Measurements from ENCODE around the gene SCAMP2. TPM values are rescaled to one million over a fixed set of nuclear protein-coding genes. Genes with fewer than 3 reads are reported as not detected.

Gene SCAMP2
- total and polyA plus RNA-seq, 2 experiments from 2014 or later: 34.7 to 51.3 TPM

GRCh38 chr15:74812533-74812932, 60.6 kb downstream of the SCAMP2 start, which contains the start of gene LMAN1L (continued):
- TF ChIP-seq, protein P1, sequence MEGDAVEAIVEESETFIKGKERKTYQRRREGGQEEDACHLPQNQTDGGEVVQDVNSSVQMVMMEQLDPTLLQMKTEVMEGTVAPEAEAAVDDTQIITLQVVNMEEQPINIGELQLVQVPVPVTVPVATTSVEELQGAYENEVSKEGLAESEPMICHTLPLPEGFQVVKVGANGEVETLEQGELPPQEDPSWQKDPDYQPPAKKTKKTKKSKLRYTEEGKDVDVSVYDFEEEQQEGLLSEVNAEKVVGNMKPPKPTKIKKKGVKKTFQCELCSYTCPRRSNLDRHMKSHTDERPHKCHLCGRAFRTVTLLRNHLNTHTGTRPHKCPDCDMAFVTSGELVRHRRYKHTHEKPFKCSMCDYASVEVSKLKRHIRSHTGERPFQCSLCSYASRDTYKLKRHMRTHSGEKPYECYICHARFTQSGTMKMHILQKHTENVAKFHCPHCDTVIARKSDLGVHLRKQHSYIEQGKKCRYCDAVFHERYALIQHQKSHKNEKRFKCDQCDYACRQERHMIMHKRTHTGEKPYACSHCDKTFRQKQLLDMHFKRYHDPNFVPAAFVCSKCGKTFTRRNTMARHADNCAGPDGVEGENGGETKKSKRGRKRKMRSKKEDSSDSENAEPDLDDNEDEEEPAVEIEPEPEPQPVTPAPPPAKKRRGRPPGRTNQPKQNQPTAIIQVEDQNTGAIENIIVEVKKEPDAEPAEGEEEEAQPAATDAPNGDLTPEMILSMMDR (conservative IDR thresholded peaks at IDR 0.05; ENCODE audit: low read depth in 2 of 2): no peak
- TF ChIP-seq POLR2AphosphoS5 (IDR thresholded peaks at IDR 0.05; ENCODE audit: low read depth): no peak
- no peak for TF ChIP-seq EZH2phosphoT487 (IDR thresholded peaks at IDR 0.05; ENCODE audit: unreplicated experiment)
- TF ChIP-seq ZNF114 (CRISPR knock-in tag; IDR thresholded peaks at IDR 0.05): no peak
- no peak for TF ChIP-seq CREB1 (CRISPR knock-in tag; IDR thresholded peaks at IDR 0.05; ENCODE audit: low read depth)
- no peak for TF ChIP-seq ZNF331 (CRISPR knock-in tag; IDR thresholded peaks at IDR 0.05; ENCODE audit: low read depth)

DNA sequence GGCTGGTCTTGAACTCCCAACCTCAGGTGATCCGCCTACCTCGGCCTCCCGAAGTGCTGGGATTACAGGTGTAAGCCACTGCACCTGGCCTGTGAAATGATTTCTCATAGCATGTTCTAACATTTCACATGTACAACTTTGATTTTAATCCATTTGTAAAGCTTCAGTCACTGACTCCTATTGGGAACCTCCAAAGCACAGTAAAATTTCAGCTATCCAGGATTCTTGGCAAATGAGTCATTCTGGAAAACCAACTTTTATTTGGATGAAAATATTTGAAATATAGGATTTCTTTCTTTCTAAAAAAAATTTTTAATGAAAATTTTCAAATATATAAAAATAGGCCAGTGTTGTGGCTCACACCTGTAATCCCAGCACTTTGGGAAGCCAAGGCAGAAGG, 63.2 kb downstream of the SCAMP2 start:
- Histone ChIP-seq H3F3A (replicated peaks; ENCODE audit: low read depth) (no peaks in the 10 kb centered on the region), H3K27me3 (ENCODE audit: insufficient read depth) (no peaks in the 10 kb centered on the region), H3K36me3 (ENCODE audit: insufficient read depth) (no peaks in the 10 kb centered on the region), H3K9me2 (ENCODE audit: insufficient read depth) (no peaks in the 10 kb centered on the region), H3K4me3 (no peak overlapping the region), H4K20me1 (replicated peaks; ENCODE audit: insufficient read depth) (no peaks in the 10 kb centered on the region), H3K4me1 (ENCODE audit: insufficient read depth) (peaks cover 3% of the 10 kb centered on the region; the same call in 1 of the 2 replicates), H3K4me2 (no peak overlapping the region), H3K79me2 (replicated peaks; ENCODE audit: insufficient read depth) (no peaks in the 10 kb centered on the region), H3K27ac (ENCODE audit: low read depth) (no peak overlapping the region), H2AFZ (no peak overlapping the region)
- Mint-ChIP-seq H3K4me3 (no peak overlapping the region), H3K27ac (no peak overlapping the region), H3K36me3 (ENCODE audit: low read depth) (no peaks in the 10 kb centered on the region; the same call in 2 of the 3 replicates), H3K9me3 (no peaks in the 10 kb centered on the region), H3K27me3 (ENCODE audit: insufficient read depth, low read depth, poor library complexity) (peaks cover 3% of the 10 kb centered on the region), H3K4me1 (peaks cover 12% of the 10 kb centered on the region; the same call in 2 of the 3 replicates)
- ATAC-seq (no peak), DNase-seq (ENCODE audit: low spot score) (no peak)
- TF ChIP-seq NANOG (IDR thresholded peaks at IDR 0.05; ENCODE audit: borderline replicate concordance) (no peak), ZNF114 (CRISPR knock-in tag; IDR thresholded peaks at IDR 0.05) (no peak), ZNF462 (CRISPR knock-in tag; IDR thresholded peaks at IDR 0.05) (no peak), CREB1 (CRISPR knock-in tag; IDR thresholded peaks at IDR 0.05; ENCODE audit: low read depth) (no peak), EZH2phosphoT487 (IDR thresholded peaks at IDR 0.05; ENCODE audit: unreplicated experiment) (no peak), STAT1 (IDR thresholded peaks at IDR 0.05; ENCODE audit: unreplicated experiment) (no peak), JUNB (IDR thresholded peaks at IDR 0.05; ENCODE audit: unreplicated experiment) (no peak), POLR2AphosphoS5 (IDR thresholded peaks at IDR 0.05; ENCODE audit: low read depth) (no peak)
- TF ChIP-seq, protein P2, sequence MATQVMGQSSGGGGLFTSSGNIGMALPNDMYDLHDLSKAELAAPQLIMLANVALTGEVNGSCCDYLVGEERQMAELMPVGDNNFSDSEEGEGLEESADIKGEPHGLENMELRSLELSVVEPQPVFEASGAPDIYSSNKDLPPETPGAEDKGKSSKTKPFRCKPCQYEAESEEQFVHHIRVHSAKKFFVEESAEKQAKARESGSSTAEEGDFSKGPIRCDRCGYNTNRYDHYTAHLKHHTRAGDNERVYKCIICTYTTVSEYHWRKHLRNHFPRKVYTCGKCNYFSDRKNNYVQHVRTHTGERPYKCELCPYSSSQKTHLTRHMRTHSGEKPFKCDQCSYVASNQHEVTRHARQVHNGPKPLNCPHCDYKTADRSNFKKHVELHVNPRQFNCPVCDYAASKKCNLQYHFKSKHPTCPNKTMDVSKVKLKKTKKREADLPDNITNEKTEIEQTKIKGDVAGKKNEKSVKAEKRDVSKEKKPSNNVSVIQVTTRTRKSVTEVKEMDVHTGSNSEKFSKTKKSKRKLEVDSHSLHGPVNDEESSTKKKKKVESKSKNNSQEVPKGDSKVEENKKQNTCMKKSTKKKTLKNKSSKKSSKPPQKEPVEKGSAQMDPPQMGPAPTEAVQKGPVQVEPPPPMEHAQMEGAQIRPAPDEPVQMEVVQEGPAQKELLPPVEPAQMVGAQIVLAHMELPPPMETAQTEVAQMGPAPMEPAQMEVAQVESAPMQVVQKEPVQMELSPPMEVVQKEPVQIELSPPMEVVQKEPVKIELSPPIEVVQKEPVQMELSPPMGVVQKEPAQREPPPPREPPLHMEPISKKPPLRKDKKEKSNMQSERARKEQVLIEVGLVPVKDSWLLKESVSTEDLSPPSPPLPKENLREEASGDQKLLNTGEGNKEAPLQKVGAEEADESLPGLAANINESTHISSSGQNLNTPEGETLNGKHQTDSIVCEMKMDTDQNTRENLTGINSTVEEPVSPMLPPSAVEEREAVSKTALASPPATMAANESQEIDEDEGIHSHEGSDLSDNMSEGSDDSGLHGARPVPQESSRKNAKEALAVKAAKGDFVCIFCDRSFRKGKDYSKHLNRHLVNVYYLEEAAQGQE (IDR thresholded peaks at IDR 0.05; ENCODE audit: unreplicated experiment): no peak
- TF ChIP-seq, protein P1 (conservative IDR thresholded peaks at IDR 0.05; ENCODE audit: low read depth in 2 of 2): no peak

Data from GM23338 (cell line).